K562 (cell line): ENCODE measurements around the gene LPIN1. TPM values are rescaled to one million over a fixed set of nuclear protein-coding genes. Genes with fewer than 3 reads are reported as not detected.

ENCODE experiments used
- ATAC-seq: fragments of 200-7000 bp; cut with Tn5 transposase; 3 replicates; pipeline ENCODE4 v1.9.1; 2020; ENCODE audit warnings: moderate library complexity
- Bru-seq: library from RNA; stranded (reverse); fragments of 400-500 nt; gene quantifications from one replicate; lab custom pipeline; 2021; lab: Mats Ljungman, UMichigan
- BruChase-seq, 2 experiments: library from RNA; stranded (reverse); fragments of 400-500 nt; gene quantifications; one replicate each; lab custom pipeline; 2021; lab: Mats Ljungman, UMichigan
- BruUV-seq: library from RNA; stranded (reverse); fragments of 400-500 nt; replicated peaks from 2 replicates; lab custom pipeline; 2021; lab: Mats Ljungman, UMichigan
- CTCF ChIA-PET: fragments of 300-600 bp; formaldehyde crosslinking; extraction: SDS; loops from one replicate; lab custom pipeline; 2021; ENCODE audit warnings: low intra/inter-chr PET ratio; lab: Yijun Ruan, JAX
- POLR2A ChIA-PET: fragments of 300-600, 350-650 bp; sonication (Branson Sonifier 250); formaldehyde crosslinking; extraction: SDS; loops from one replicate; lab custom pipeline; 2021; ENCODE audit warnings: antibody characterized with exemption, inconsistent platforms; lab: Yijun Ruan, JAX
- DNase-seq, 4 experiments: peaks; one replicate each; pipeline versions ENCODE4 v3.0.0 to v3.0.0-alpha.2; 2011 to 2018; ENCODE audit warnings: low spot score in 3 of 4, mixed read lengths in 3 of 4; ENCODE audit errors: extremely low read depth in 1 of 4
- FAIRE-seq: peaks from 2 replicates; lab custom pipeline; 2011; peaks lifted over from hg19 to GRCh38; lab: Jason Lieb, UNC
- H2AFZ ChIP-seq: 2 replicates; pipeline ENCODE4 v1.6.0; 2011; ENCODE audit warnings: low read depth, low read length, control low read depth, inconsistent platforms
- H3K27ac ChIP-seq: fragments of 200-600 bp; 3 replicates; pipeline ENCODE4 v1.8.0; 2011; ENCODE audit warnings: low read depth, mild to moderate bottlenecking, control low read depth, inconsistent platforms, low read length, moderate library complexity, mixed read lengths; ENCODE audit errors: extremely low read depth
- H3K27me3 ChIP-seq, 2 experiments: fragments of 300-600 bp in 1 of 2; 2 replicates in 1 of 2; 3 replicates in 1 of 2; pipeline versions ENCODE4 v1.6.0 to v1.8.0; 2011; ENCODE audit warnings: inconsistent platforms in 2 of 2, low read length in 2 of 2, mild to moderate bottlenecking in 1 of 2, mixed read lengths in 1 of 2, moderate library complexity in 1 of 2; ENCODE audit not compliant: control insufficient read depth in 2 of 2, insufficient read depth in 2 of 2
- H3K36me3 ChIP-seq: fragments of 300-600 bp; 3 replicates; pipeline ENCODE4 v1.8.0; 2011; ENCODE audit warnings: mild to moderate bottlenecking, low read length, inconsistent platforms; ENCODE audit not compliant: control insufficient read depth, insufficient read depth
- H3K4me1 ChIP-seq, 2 experiments: fragments of 200-600 bp in 1 of 2; replicated peaks in 1 of 2; 2 replicates in 1 of 2; 3 replicates in 1 of 2; pipeline versions ENCODE4 v1.5.1 to v1.8.0; 2011; ENCODE audit warnings: inconsistent platforms in 2 of 2, low read length in 2 of 2, mild to moderate bottlenecking in 1 of 2, mixed read lengths in 1 of 2, moderate library complexity in 1 of 2; ENCODE audit not compliant: control insufficient read depth in 2 of 2, insufficient read depth in 2 of 2
- H3K4me2 ChIP-seq: 2 replicates; pipeline ENCODE4 v1.6.1; 2011; ENCODE audit warnings: low read length, control low read depth, inconsistent platforms, mixed read lengths; ENCODE audit not compliant: insufficient read depth
- H3K4me3 ChIP-seq: fragments of 200-600 bp; sonication (generic), shearing (Covaris generic); 2 replicates; pipeline ENCODE4 v1.5.1; 2016; ENCODE audit warnings: control low read depth, inconsistent platforms
- H3K79me2 ChIP-seq: fragments of 200-600 bp; 3 replicates; pipeline ENCODE4 v1.8.0; 2011; ENCODE audit warnings: low read length, inconsistent platforms; ENCODE audit not compliant: control insufficient read depth, insufficient read depth
- H3K9ac ChIP-seq, 2 experiments: 2 replicates each; pipeline versions ENCODE4 v1.6.0 to v1.6.1; 2011; ENCODE audit warnings: low read depth in 2 of 2, low read length in 2 of 2, control low read depth in 1 of 2, inconsistent platforms in 1 of 2, mild to moderate bottlenecking in 1 of 2, mixed read lengths in 1 of 2; ENCODE audit not compliant: insufficient read depth in 1 of 2
- H3K9me1 ChIP-seq: one replicate; pipeline ENCODE4 v1.6.0; 2011; ENCODE audit warnings: inconsistent platforms, mild to moderate bottlenecking, low read length, moderate library complexity; ENCODE audit not compliant: control insufficient read depth, insufficient read depth
- H3K9me3 ChIP-seq: replicated peaks from 2 replicates; pipeline ENCODE4 v1.5.1; 2011; ENCODE audit warnings: low read depth, low read length, inconsistent platforms; ENCODE audit not compliant: control insufficient read depth, insufficient read depth
- H4K20me1 ChIP-seq: replicated peaks from 2 replicates; pipeline ENCODE4 v1.6.1; 2011; ENCODE audit warnings: low read length, inconsistent platforms, mixed read lengths; ENCODE audit not compliant: control insufficient read depth, insufficient read depth
- ATF7 ChIP-seq: fragments of 450-650 bp; IDR thresholded peaks from 2 replicates; pipeline ENCODE4 v1.7.1; 2014; ENCODE audit warnings: mild to moderate bottlenecking, moderate library complexity
- BRCA1 ChIP-seq, 2 experiments: fragments of 450-650 bp in 1 of 2; sonication (generic) in 1 of 2; formaldehyde crosslinking in 1 of 2; IDR thresholded peaks; 2 replicates each; pipeline versions ENCODE4 v1.5.0 to v1.6.1; 2017 to 2020; ENCODE audit warnings: mild to moderate bottlenecking in 1 of 2, missing genetic modification reagents in 1 of 2
- GATAD2B ChIP-seq: fragments of 450-650 bp; IDR thresholded peaks from 2 replicates; pipeline ENCODE4 v1.6.1; 2017; ENCODE audit warnings: mild to moderate bottlenecking, borderline replicate concordance
- MTA1 ChIP-seq: fragments of 450-650 bp; IDR thresholded peaks from 2 replicates; pipeline ENCODE4 v1.6.1; 2017; ENCODE audit warnings: borderline replicate concordance
- MXD1 ChIP-seq: fragments of 250-450 bp; sonication (Bioruptor Pico); IDR thresholded peaks from 2 replicates; pipeline ENCODE4 v1.8.0; 2021; ENCODE audit warnings: borderline replicate concordance, mild to moderate bottlenecking, moderate library complexity; ENCODE audit not compliant: poor library complexity, severe bottlenecking
- NCOA1 ChIP-seq: fragments of 450-650 bp; IDR thresholded peaks from 2 replicates; pipeline ENCODE4 v1.6.1; 2016; ENCODE audit warnings: low read depth
- POLR2G ChIP-seq: fragments of 200-400 bp; formaldehyde crosslinking; IDR thresholded peaks from 2 replicates; pipeline ENCODE4 v1.6.1; 2017; ENCODE audit warnings: low read depth, mild to moderate bottlenecking, antibody characterized with exemption, low read length, moderate library complexity
- PTTG1 ChIP-seq: fragments of 450-650 bp; IDR thresholded peaks from 2 replicates; pipeline ENCODE4 v1.6.1; 2016; ENCODE audit warnings: low read depth, mild to moderate bottlenecking, missing genetic modification characterization, missing compliant biosample characterization
- SAP30 ChIP-seq: fragments of 200-600 bp; sonication (generic); IDR thresholded peaks from 2 replicates; pipeline ENCODE4 v1.6.1; 2012; ENCODE audit warnings: borderline replicate concordance, low read depth, mild to moderate bottlenecking, moderate library complexity, low read length, control low read depth, inconsistent platforms; ENCODE audit not compliant: insufficient read depth, poor library complexity, severe bottlenecking
- TEAD1 ChIP-seq, 2 experiments: fragments of 450-650 bp in 1 of 2; sonication (generic) in 1 of 2; formaldehyde crosslinking; IDR thresholded peaks; 2 replicates each; pipeline versions ENCODE4 v1.4.0 to v1.8.0; 2020 to 2022; ENCODE audit warnings: mild to moderate bottlenecking in 2 of 2, missing genetic modification reagents in 1 of 2
- ZBTB17 ChIP-seq: fragments of 450-650 bp; formaldehyde crosslinking; IDR thresholded peaks from 2 replicates; pipeline ENCODE4 v1.4.0; 2020; ENCODE audit warnings: mild to moderate bottlenecking
- ZC3H11A ChIP-seq: IDR thresholded peaks from 2 replicates; pipeline ENCODE4 v1.6.1; 2012; ENCODE audit warnings: low read depth, low read length, improper control_type of control experiment
- ZNF699 ChIP-seq: fragments of 250-450 bp; sonication (Bioruptor Pico); IDR thresholded peaks from 2 replicates; pipeline ENCODE4 v1.8.0; 2021; ENCODE audit warnings: mild to moderate bottlenecking, moderate library complexity; ENCODE audit not compliant: insufficient replicate concordance
- WGBS: fragments of 100-300 bp; shearing (Covaris generic); methylation state at CpG from one replicate; pipeline ENCODE4 v1.1.6; 2016; ENCODE audit warnings: low coverage, mixed read lengths; ENCODE audit not compliant: insufficient coverage; ENCODE audit errors: missing lambda C conversion rate; 5-methylcytosine and 5-hydroxymethylcytosine counted together
- in situ Hi-C: fragments of 300-500 bp; cut with MboI; formaldehyde crosslinking; loops from 4 replicates; pipeline ENCODE4 v1.15.0; 2018; ENCODE audit warnings: inconsistent platforms, mixed read lengths
- intact Hi-C: fragments of 100-400 bp; cut with micrococcal nuclease; formaldehyde crosslinking; loops from 2 replicates; pipeline ENCODE4 v1.14.2; 2022
- long read RNA-seq, 3 experiments: library from polyadenylated mRNA in 2 of 3; library from RNA in 1 of 3; unstranded in 2 of 3; stranded (forward) in 1 of 3; transcript quantifications; one replicate each; pipeline ENCODE4 v2.0.0, GENCODE V29; 2019 to 2022
- polyA minus RNA-seq, 3 experiments: library from RNA; depleted of rRNA, polyadenylated mRNA; stranded (reverse); fragments of >200 nt; gene quantifications; 2 replicates each; pipeline ENCODE4 v1.2.3, GENCODE V29; 2011
- polyA plus RNA-seq, 8 experiments: library from polyadenylated mRNA; depleted of rRNA in 4 of 8; stranded (reverse) in 5 of 8; unstranded in 3 of 8; fragments of >200 nt; fragmentation: Nextera tagmentation in 2 of 8; fragmentation: Illumina TruSeq in 1 of 8; extraction: Ambion mirVana in 2 of 8; extraction: Trizol in 1 of 8; gene quantifications; 2 replicates each; pipeline versions ENCODE4 v1.2.1 to v1.2.3, GENCODE V29; 2011 to 2014; ENCODE audit warnings: inconsistent platforms in 1 of 8, missing spikeins in 1 of 8
- total RNA-seq, 7 experiments: library from RNA; depleted of rRNA in 6 of 7; stranded (reverse); fragments of >200 nt in 6 of 7; fragmentation: Illumina TruSeq in 2 of 7; extraction: Trizol in 2 of 7; gene quantifications; 2 replicates each; pipeline versions ENCODE4 v1.2.1 to v1.2.3, GENCODE V29; 2011 to 2021; ENCODE audit warnings: low replicate concordance in 1 of 7

LPIN1 gene, protein sequence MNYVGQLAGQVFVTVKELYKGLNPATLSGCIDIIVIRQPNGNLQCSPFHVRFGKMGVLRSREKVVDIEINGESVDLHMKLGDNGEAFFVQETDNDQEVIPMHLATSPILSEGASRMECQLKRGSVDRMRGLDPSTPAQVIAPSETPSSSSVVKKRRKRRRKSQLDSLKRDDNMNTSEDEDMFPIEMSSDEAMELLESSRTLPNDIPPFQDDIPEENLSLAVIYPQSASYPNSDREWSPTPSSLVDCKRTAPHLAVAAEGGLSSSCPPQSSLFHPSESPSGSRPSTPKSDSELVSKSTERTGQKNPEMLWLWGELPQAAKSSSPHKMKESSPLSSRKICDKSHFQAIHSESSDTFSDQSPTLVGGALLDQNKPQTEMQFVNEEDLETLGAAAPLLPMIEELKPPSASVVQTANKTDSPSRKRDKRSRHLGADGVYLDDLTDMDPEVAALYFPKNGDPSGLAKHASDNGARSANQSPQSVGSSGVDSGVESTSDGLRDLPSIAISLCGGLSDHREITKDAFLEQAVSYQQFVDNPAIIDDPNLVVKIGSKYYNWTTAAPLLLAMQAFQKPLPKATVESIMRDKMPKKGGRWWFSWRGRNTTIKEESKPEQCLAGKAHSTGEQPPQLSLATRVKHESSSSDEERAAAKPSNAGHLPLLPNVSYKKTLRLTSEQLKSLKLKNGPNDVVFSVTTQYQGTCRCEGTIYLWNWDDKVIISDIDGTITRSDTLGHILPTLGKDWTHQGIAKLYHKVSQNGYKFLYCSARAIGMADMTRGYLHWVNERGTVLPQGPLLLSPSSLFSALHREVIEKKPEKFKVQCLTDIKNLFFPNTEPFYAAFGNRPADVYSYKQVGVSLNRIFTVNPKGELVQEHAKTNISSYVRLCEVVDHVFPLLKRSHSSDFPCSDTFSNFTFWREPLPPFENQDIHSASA
- 261 and 278 TPM in 2 replicates for total RNA-seq (2011; cell fraction: chromatin; rRNA removed; ENCODE audit: low replicate concordance)
- total RNA-seq (2011; cell fraction: nucleolus; rRNA removed): 132 and 152 TPM in 2 replicates
- 219 and 247 TPM in 2 replicates for total RNA-seq (2011; cell fraction: nucleoplasm; rRNA removed)
- total RNA-seq (2014; rRNA removed): 25.1 and 33.4 TPM in 2 replicates
- total RNA-seq (2014; rRNA removed; fragmentation: Illumina TruSeq; extraction: Trizol): 27.8 and 32.6 TPM in 2 replicates
- total RNA-seq (2015; rRNA removed; fragmentation: Illumina TruSeq; extraction: Trizol): 25.3 and 27.8 TPM in 2 replicates
- 37.6 and 39.9 TPM in 2 replicates for total RNA-seq (2021)
- polyA plus RNA-seq (2011; rRNA removed): 84.0 and 96.3 TPM in 2 replicates
- polyA plus RNA-seq (2011; cell fraction: cytosol; rRNA removed): 38.4 and 54.3 TPM in 2 replicates
- polyA plus RNA-seq (2011; cell fraction: nucleus; rRNA removed): 117 and 127 TPM in 2 replicates
- polyA plus RNA-seq (2012): 22.4 and 25.9 TPM in 2 replicates
- 30.1 and 32.5 TPM in 2 replicates for polyA plus RNA-seq (2014; fragmentation: Illumina TruSeq; extraction: Trizol)
- polyA plus RNA-seq (2014; fragmentation: Nextera tagmentation; extraction: Ambion mirVana): 10 to 100 TPM in 1 of 2 experiments, 1 to 10 TPM in 1; 9.2 to 12.7 TPM
- 36.0 and 36.4 TPM in 2 replicates for polyA plus RNA-seq (2014; rRNA removed)
- polyA minus RNA-seq (2011; rRNA and poly(A)+ RNA removed): 66.6 and 83.7 TPM in 2 replicates
- polyA minus RNA-seq (2011; cell fraction: cytosol; rRNA and poly(A)+ RNA removed): 35.4 and 38.8 TPM in 2 replicates
- 79.0 and 128 TPM in 2 replicates for polyA minus RNA-seq (2011; cell fraction: nucleus; rRNA and poly(A)+ RNA removed)
- percentile 71 among the genes with signal in this experiment for Bru-seq, nascent RNA
- BruChase-seq, experiment 1, labeled RNA remaining after a 2-hour chase: percentile 66 among the genes with signal in this experiment
- BruChase-seq, experiment 2, labeled RNA remaining after a 6-hour chase: percentile 71 among the genes with signal in this experiment
- long read RNA-seq, experiment 1, full-length matches to known transcripts: 17 of 73 reads
- long read RNA-seq, experiment 1, partial matches to known transcripts: 34 of 73 reads
- long read RNA-seq, experiment 1, other reads (novel, unspliced or antisense): 22 of 73 reads
- long read RNA-seq, experiment 2, partial matches to known transcripts: 1 of 25 reads
- long read RNA-seq, experiment 2, other reads (novel, unspliced or antisense): 24 of 25 reads
- long read RNA-seq, experiment 3, full-length matches to known transcripts: 1 of 12 reads
- long read RNA-seq, experiment 3, partial matches to known transcripts: 7 of 12 reads
- long read RNA-seq, experiment 3, other reads (novel, unspliced or antisense): 4 of 12 reads

DNA sequence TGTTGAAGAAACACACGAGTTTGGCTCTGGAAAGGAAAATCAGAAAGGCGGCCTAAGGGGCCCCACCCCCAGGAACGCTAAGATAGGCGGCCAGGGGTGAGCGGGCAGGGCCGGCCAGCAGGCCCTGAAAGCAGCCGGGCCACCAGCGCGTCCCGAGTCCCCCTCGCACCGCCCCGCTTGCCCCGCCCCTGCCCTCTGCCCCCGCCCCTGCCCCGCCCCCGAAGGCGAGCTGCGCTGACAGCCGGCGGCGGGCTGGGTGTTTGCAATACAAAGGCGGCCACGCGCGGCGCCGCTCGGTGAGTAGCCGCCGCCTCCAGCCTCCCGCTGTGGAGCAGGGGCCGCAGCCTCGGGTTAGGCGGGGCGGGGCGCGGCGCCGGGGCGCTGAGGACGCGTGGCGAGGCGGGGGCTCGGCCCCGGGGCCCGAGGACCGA lies at the start of gene LPIN1:
Gene LPIN1 (plus strand): TSS at position 257 of the 431 bp plus-strand sequence. CDS start 18,910 bp downstream, outside the sequence.
- POLR2A ChIA-PET: interaction anchor here (0.6 to 1.6 kb wide), 4 partner anchors 10 to 281 kb away, joined by 3 to 9 read pairs (median 3); no protein-coding TSS in a partner anchor
- BruUV-seq: no TSS peak
- H3K36me3 ChIP-seq: peaks cover 7% of the 10 kb centered on the region; the same call in 2 of the 3 replicates
- intact Hi-C loops: no loop called here
- ATAC-seq: peak; percentile 81
- peaks cover 69 to 79% of the 10 kb centered on the region in 2 experiments; a peak in 4 of 5 replicates for H3K4me1 ChIP-seq
- CTCF ChIA-PET: interaction anchor here (1.2 to 1.3 kb wide), 2 partner anchors 10 to 53 kb away, joined by 3 read pairs; no protein-coding TSS in a partner anchor
- WGBS: 2% methylated on average over 14 of the region's 49 CpGs
- no peaks in the 10 kb centered on the region for H3K9me1 ChIP-seq
- DNase-seq: peak; percentile 92 to 94 (median 92)
- H4K20me1 ChIP-seq: peaks cover 17% of the 10 kb centered on the region
- H3K4me3 ChIP-seq: peak within 1 kb of the TSS; percentile 68
- peak within 1 kb of the TSS; percentile 93 for H2AFZ ChIP-seq
- H3K9me3 ChIP-seq: peaks cover 5% of the 10 kb centered on the region; the same call in 1 of the 2 replicates
- H3K9ac ChIP-seq: peak within 1 kb of the TSS; percentile 87 to 96
- in situ Hi-C loops: no loop called here
- peaks cover 49% of the 10 kb centered on the region for H3K79me2 ChIP-seq
- H3K27ac ChIP-seq: peak within 1 kb of the TSS; percentile 86
- H3K4me2 ChIP-seq: peak within 1 kb of the TSS; percentile 97
- no peaks in the 10 kb centered on the region for H3K27me3 ChIP-seq
- FAIRE-seq: no peak
- TF ChIP-seq SAP30: peak; percentile 55
- peak in 1 of 2 experiments; percentile 67; a peak in 1 of 4 replicates for TF ChIP-seq TEAD1 (CRISPR knock-in tag; IDR thresholded peaks at IDR 0.05)
- TF ChIP-seq GATAD2B: peak; percentile 73
- peak; percentile 91 for TF ChIP-seq POLR2G
- TF ChIP-seq NCOA1: no peak
- TF ChIP-seq ZBTB17 (CRISPR knock-in tag): no peak
- TF ChIP-seq MXD1: no peak
- TF ChIP-seq MTA1: no peak
- no peak for TF ChIP-seq PTTG1
- no peak for TF ChIP-seq BRCA1 (IDR thresholded peaks at IDR 0.05)
- TF ChIP-seq BRCA1 (CRISPR knock-in tag; IDR thresholded peaks at IDR 0.05): no peak
- 0 out of 2 replicates have a peak, but pooled peaks have one; percentile 13 for TF ChIP-seq ATF7
- TF ChIP-seq ZC3H11A: no peak
- no peak for TF ChIP-seq ZNF699
